GM19372 (cell line): ENCODE measurements around the gene SUPT6H.

Source experiments
- ATAC-seq: cut with Tn5 transposase; IDR thresholded peaks from one replicate; pipeline ENCODE4 v1.9.1; 2021; ENCODE audit warnings: mild to moderate bottlenecking, low read depth, moderate library complexity; ENCODE audit not compliant: unreplicated experiment

SUPT6H gene

GRCh38 chr17:28661635-28662526 is at the start of gene SUPT6H, which contains the start of gene SDF2:
Gene SUPT6H, plus strand, starts transcription at chr17:28662205. Its CDS starts 11,197 bp downstream, at chr17:28673402.
Gene SDF2, minus strand, starts transcription at chr17:28661906. Its CDS starts 30 bp downstream, at chr17:28661876.
- ATAC-seq, result peak; percentile 82

- no peak for ATAC-seq
Observed at GRCh38 chr17:28612531-28612930, 49.5 kb upstream of the SUPT6H start.

GRCh38 chr17:28612936-28613872 is 48.8 kb upstream of the SUPT6H start:
- ATAC-seq, result no peak

- ATAC-seq, result no peak
Observed at GRCh38 chr17:28613931-28614381, 48.0 kb upstream of the SUPT6H start, which contains the start of gene RSKR. Gene RSKR, minus strand, starts transcription at chr17:28614185. Its CDS starts 24 bp downstream, at chr17:28614161.

GRCh38 chr17:28615260-28615940 is 46.6 kb upstream of the SUPT6H start:
- ATAC-seq, result no peak

GRCh38 chr17:28616281-28616680 is 45.7 kb upstream of the SUPT6H start:
- ATAC-seq, result no peak

GRCh38 chr17:28618464-28618863 is 43.5 kb upstream of the SUPT6H start:
- ATAC-seq, result no peak

GRCh38 chr17:28620010-28620409 is 42.0 kb upstream of the SUPT6H start:
- ATAC-seq, result no peak

GRCh38 chr17:28622186-28622585 is 39.8 kb upstream of the SUPT6H start:
- no peak for ATAC-seq

- no peak for ATAC-seq
Observed at GRCh38 chr17:28623696-28624095, 38.3 kb upstream of the SUPT6H start.

- ATAC-seq, result no peak
Observed at GRCh38 chr17:28624148-28624547, 37.9 kb upstream of the SUPT6H start.

- no peak for ATAC-seq
Observed at GRCh38 chr17:28626818-28627217, 35.2 kb upstream of the SUPT6H start.

- no peak for ATAC-seq
Observed at GRCh38 chr17:28634206-28634865, 27.7 kb upstream of the SUPT6H start.

GRCh38 chr17:28635506-28635905 is 26.5 kb upstream of the SUPT6H start:
- ATAC-seq, result no peak

- no peak for ATAC-seq
Observed at GRCh38 chr17:28641579-28641978, 20.4 kb upstream of the SUPT6H start.

- no peak for ATAC-seq
Observed at GRCh38 chr17:28643983-28644786, 17.8 kb upstream of the SUPT6H start.

GRCh38 chr17:28644787-28645575 is 17.0 kb upstream of the SUPT6H start, which contains the start of gene BLTP2:
Gene BLTP2, minus strand, starts transcription at chr17:28645158. Its CDS starts 102 bp downstream, at chr17:28645056.
- peak; percentile 89 for ATAC-seq

GRCh38 chr17:28645576-28645939 is 16.4 kb upstream of the SUPT6H start:
- ATAC-seq, result no peak
